ENCODE measurements around the gene CYP2C18.

GRCh38 chr10:94680544-94680943, 3.0 kb upstream of the CYP2C18 start:
- TF ChIP-seq CTCF (IDR thresholded peaks at IDR 0.05) (no peak), POLR2A (IDR thresholded peaks at IDR 0.05) (no peak)
